SK-N-SH (cell line): Measurements from ENCODE around the gene UNC5B. TPM values are rescaled to one million over a fixed set of nuclear protein-coding genes. Genes with fewer than 3 reads are reported as not detected.

Source experiments
- CTCF ChIA-PET: fragments of 300-600, 350-600 bp; formaldehyde crosslinking; extraction: SDS; loops from one replicate; lab custom pipeline; 2021; lab: Yijun Ruan, JAX
- POLR2A ChIA-PET: fragments of 350-600 bp; sonication (Branson Sonifier 250); formaldehyde crosslinking; extraction: SDS; loops from one replicate; lab custom pipeline; 2020; ENCODE audit warnings: antibody characterized with exemption, inconsistent platforms; lab: Yijun Ruan, JAX
- DNase-seq: peaks from one replicate; pipeline ENCODE4 v3.0.0; 2012
- H2AFZ ChIP-seq: fragments of 200-600 bp; sonication (generic); 2 replicates; pipeline ENCODE4 v1.8.1; 2016; ENCODE audit warnings: antibody characterized with exemption, mild to moderate bottlenecking, low read depth
- H3F3A ChIP-seq: fragments of 200-600 bp; sonication (generic); replicated peaks from 2 replicates; pipeline ENCODE3; 2016; ENCODE audit warnings: antibody characterized with exemption, mild to moderate bottlenecking; ENCODE audit not compliant: insufficient read depth
- H3K27ac ChIP-seq, 2 experiments: fragments of 200-500 bp in 1 of 2; fragments of 200-600 bp in 1 of 2; sonication (Bioruptor generic) in 1 of 2; sonication (generic), shearing (Covaris generic) in 1 of 2; 2 replicates each; pipeline versions ENCODE4 v1.5.1 to v1.6.1; 2014 to 2016; ENCODE audit warnings: low read depth in 2 of 2, inconsistent platforms in 1 of 2, low read length in 1 of 2, mild to moderate bottlenecking in 1 of 2, mixed read lengths in 1 of 2
- H3K27me3 ChIP-seq: fragments of 200-600 bp; sonication (generic), shearing (Covaris generic); 2 replicates; pipeline ENCODE4 v1.6.1; 2016; ENCODE audit warnings: mixed run types; ENCODE audit not compliant: insufficient read depth
- H3K36me3 ChIP-seq, 2 experiments: fragments of 200-500 bp in 1 of 2; fragments of 200-600 bp in 1 of 2; sonication (Bioruptor generic) in 1 of 2; sonication (generic) in 1 of 2; replicated peaks in 1 of 2; 2 replicates each; pipeline versions ENCODE3 to v1.5.1; 2014 to 2016; ENCODE audit warnings: low read length in 1 of 2, mild to moderate bottlenecking in 1 of 2; ENCODE audit not compliant: insufficient read depth in 2 of 2, control insufficient read depth in 1 of 2
- H3K4me1 ChIP-seq, 2 experiments: fragments of 200-500 bp in 1 of 2; fragments of 200-600 bp in 1 of 2; sonication (Bioruptor generic) in 1 of 2; sonication (generic), shearing (Covaris generic) in 1 of 2; 2 replicates each; pipeline versions ENCODE4 v1.5.1 to v1.6.1; 2014 to 2016; ENCODE audit warnings: low read depth in 1 of 2, low read length in 1 of 2, mixed run types in 1 of 2; ENCODE audit not compliant: insufficient read depth in 2 of 2, control insufficient read depth in 1 of 2
- H3K4me2 ChIP-seq: fragments of 200-600 bp; sonication (generic), shearing (Covaris generic); 2 replicates; pipeline ENCODE4 v1.6.1; 2017; ENCODE audit warnings: mixed run types
- H3K4me3 ChIP-seq, 2 experiments: fragments of 200-500 bp in 1 of 2; fragments of 200-600 bp in 1 of 2; sonication (Bioruptor generic) in 1 of 2; sonication (generic), shearing (Covaris generic) in 1 of 2; 2 replicates each; pipeline versions ENCODE4 v1.5.1 to v1.8.1; 2014 to 2016; ENCODE audit warnings: low read depth in 2 of 2, inconsistent platforms in 1 of 2, low read length in 1 of 2, mild to moderate bottlenecking in 1 of 2, mixed read lengths in 1 of 2, moderate library complexity in 1 of 2
- H3K79me2 ChIP-seq: fragments of 200-600 bp; sonication (generic); 2 replicates; pipeline ENCODE4 v1.8.1; 2017; ENCODE audit warnings: mild to moderate bottlenecking; ENCODE audit not compliant: insufficient read depth
- H3K9ac ChIP-seq: fragments of 200-600 bp; sonication (generic); 2 replicates; pipeline ENCODE4 v1.6.1; 2017; ENCODE audit warnings: mixed run types
- H3K9me2 ChIP-seq: fragments of 200-600 bp; sonication (generic); 2 replicates; pipeline ENCODE4 v1.6.1; 2017; ENCODE audit warnings: mixed run types
- H3K9me3 ChIP-seq: fragments of 200-600 bp; sonication (generic); 2 replicates; pipeline ENCODE4 v1.6.1; 2017; ENCODE audit warnings: mixed run types, mild to moderate bottlenecking, moderate library complexity
- H4K20me1 ChIP-seq: fragments of 200-600 bp; sonication (generic); 2 replicates; pipeline ENCODE4 v1.6.1; 2017; ENCODE audit warnings: mild to moderate bottlenecking, mixed run types; ENCODE audit not compliant: insufficient read depth
- FOSL2 ChIP-seq: IDR thresholded peaks from 2 replicates; pipeline ENCODE4 v1.4.0; 2012; ENCODE audit warnings: low read depth, mild to moderate bottlenecking, moderate library complexity, borderline replicate concordance
- RCOR1 ChIP-seq: fragments of 150-350 bp; IDR thresholded peaks from 2 replicates; pipeline ENCODE4 v1.6.1; 2017; ENCODE audit warnings: antibody characterized with exemption, low read length
- RFX5 ChIP-seq: IDR thresholded peaks from 2 replicates; pipeline ENCODE4 v1.6.1; 2012; ENCODE audit warnings: mild to moderate bottlenecking, improper control_type of control experiment, low read length
- RXRA ChIP-seq: IDR thresholded peaks from 2 replicates; pipeline ENCODE4 v1.4.0; 2012; ENCODE audit warnings: low read depth, mild to moderate bottlenecking, borderline replicate concordance
- TAF1 ChIP-seq: IDR thresholded peaks from 2 replicates; pipeline ENCODE4 v1.6.1; 2012; ENCODE audit warnings: low read depth, mild to moderate bottlenecking, low read length, moderate library complexity, borderline replicate concordance
- TCF12 ChIP-seq: IDR thresholded peaks from 2 replicates; pipeline ENCODE4 v1.4.0; 2012
- WGBS: methylation state at CpG from one replicate; pipeline ENCODE4 v1.1.6; 2017; ENCODE audit warnings: low lambda C conversion rate; 5-methylcytosine and 5-hydroxymethylcytosine counted together
- polyA plus RNA-seq, 3 experiments: library from polyadenylated mRNA; depleted of rRNA; stranded (reverse); fragments of >200 nt; gene quantifications; 2 replicates each; pipeline ENCODE4 v1.2.3, GENCODE V29; 2012
- TF ChIP-seq, protein P1 (sequence below): IDR thresholded peaks from 2 replicates; pipeline ENCODE4 v1.4.0; 2012; ENCODE audit warnings: low read depth
- TF ChIP-seq, protein P2 (sequence below): IDR thresholded peaks from 2 replicates; pipeline ENCODE4 v1.6.1; 2012; ENCODE audit warnings: mild to moderate bottlenecking, low read depth, low read length, moderate library complexity
- TF ChIP-seq, protein P3 (sequence below): fragments of 150-350 bp; IDR thresholded peaks from 2 replicates; pipeline ENCODE4 v1.6.1; 2017; ENCODE audit warnings: antibody characterized with exemption, low read length, low read depth, borderline replicate concordance

The UNC5B gene
- polyA plus RNA-seq, 1 of the 3 experiments (the other 2 are of a cell fraction), result 13.8 TPM

DNA sequence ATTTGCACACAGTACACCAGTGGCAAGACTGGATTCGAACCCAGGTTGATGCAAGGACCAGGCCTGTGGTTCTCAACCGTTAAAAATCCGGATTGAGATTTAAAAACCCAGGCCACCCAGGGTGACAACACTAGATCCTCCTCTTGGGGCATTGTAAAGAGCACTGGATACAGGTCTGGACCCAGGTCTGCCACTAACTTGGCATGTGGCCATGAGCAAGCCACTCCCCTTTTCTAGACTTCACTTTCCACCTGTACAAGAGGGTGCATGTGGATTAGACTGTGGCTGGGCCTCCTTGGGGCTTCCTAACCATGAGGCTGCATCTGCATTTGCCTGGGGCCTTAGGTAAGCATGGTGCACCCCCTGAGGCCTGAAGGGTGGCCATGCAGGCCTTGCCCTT is 85.0 kb downstream of the UNC5B start:
- H3F3A ChIP-seq, result peaks cover 3% of the 10 kb centered on the region
- no peaks in the 10 kb centered on the region for H3K9me2 ChIP-seq
- peaks cover 27 to 58% of the 10 kb centered on the region in 2 experiments for H3K36me3 ChIP-seq
- H3K4me2 ChIP-seq, result no peak overlapping the region
- no peak overlapping the region for H3K9ac ChIP-seq
- H3K4me3 ChIP-seq, result no peak overlapping the region
- 89% methylated on average over 3 of the region's 3 CpGs for WGBS
- TF ChIP-seq FOSL2 (no peak), TAF1 (no peak), RXRA (no peak), RFX5 (no peak)
- TF ChIP-seq, protein P1, sequence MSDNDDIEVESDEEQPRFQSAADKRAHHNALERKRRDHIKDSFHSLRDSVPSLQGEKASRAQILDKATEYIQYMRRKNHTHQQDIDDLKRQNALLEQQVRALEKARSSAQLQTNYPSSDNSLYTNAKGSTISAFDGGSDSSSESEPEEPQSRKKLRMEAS, result no peak
- TF ChIP-seq, protein P2, sequence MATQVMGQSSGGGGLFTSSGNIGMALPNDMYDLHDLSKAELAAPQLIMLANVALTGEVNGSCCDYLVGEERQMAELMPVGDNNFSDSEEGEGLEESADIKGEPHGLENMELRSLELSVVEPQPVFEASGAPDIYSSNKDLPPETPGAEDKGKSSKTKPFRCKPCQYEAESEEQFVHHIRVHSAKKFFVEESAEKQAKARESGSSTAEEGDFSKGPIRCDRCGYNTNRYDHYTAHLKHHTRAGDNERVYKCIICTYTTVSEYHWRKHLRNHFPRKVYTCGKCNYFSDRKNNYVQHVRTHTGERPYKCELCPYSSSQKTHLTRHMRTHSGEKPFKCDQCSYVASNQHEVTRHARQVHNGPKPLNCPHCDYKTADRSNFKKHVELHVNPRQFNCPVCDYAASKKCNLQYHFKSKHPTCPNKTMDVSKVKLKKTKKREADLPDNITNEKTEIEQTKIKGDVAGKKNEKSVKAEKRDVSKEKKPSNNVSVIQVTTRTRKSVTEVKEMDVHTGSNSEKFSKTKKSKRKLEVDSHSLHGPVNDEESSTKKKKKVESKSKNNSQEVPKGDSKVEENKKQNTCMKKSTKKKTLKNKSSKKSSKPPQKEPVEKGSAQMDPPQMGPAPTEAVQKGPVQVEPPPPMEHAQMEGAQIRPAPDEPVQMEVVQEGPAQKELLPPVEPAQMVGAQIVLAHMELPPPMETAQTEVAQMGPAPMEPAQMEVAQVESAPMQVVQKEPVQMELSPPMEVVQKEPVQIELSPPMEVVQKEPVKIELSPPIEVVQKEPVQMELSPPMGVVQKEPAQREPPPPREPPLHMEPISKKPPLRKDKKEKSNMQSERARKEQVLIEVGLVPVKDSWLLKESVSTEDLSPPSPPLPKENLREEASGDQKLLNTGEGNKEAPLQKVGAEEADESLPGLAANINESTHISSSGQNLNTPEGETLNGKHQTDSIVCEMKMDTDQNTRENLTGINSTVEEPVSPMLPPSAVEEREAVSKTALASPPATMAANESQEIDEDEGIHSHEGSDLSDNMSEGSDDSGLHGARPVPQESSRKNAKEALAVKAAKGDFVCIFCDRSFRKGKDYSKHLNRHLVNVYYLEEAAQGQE, result no peak
- POLR2A ChIA-PET, result no interaction called here
- peaks cover 16% of the 10 kb centered on the region for H4K20me1 ChIP-seq
- no peaks in the 10 kb centered on the region for H3K79me2 ChIP-seq
- H3K27me3 ChIP-seq, result no peaks in the 10 kb centered on the region
- H3K27ac ChIP-seq, result no peak overlapping the region; a peak in 1 of 4 replicates
- CTCF ChIA-PET, result interaction anchor here (0.8 to 1.6 kb wide), 3 partner anchors 12 to 394 kb away, joined by 4 read pairs; no protein-coding TSS in a partner anchor
- H3K4me1 ChIP-seq, result peaks cover 0 to 4% of the 10 kb centered on the region in 2 experiments; a peak in 1 of 4 replicates
- DNase-seq, result no peak
- no peak overlapping the region for H2AFZ ChIP-seq
- no peaks in the 10 kb centered on the region for H3K9me3 ChIP-seq

DNA sequence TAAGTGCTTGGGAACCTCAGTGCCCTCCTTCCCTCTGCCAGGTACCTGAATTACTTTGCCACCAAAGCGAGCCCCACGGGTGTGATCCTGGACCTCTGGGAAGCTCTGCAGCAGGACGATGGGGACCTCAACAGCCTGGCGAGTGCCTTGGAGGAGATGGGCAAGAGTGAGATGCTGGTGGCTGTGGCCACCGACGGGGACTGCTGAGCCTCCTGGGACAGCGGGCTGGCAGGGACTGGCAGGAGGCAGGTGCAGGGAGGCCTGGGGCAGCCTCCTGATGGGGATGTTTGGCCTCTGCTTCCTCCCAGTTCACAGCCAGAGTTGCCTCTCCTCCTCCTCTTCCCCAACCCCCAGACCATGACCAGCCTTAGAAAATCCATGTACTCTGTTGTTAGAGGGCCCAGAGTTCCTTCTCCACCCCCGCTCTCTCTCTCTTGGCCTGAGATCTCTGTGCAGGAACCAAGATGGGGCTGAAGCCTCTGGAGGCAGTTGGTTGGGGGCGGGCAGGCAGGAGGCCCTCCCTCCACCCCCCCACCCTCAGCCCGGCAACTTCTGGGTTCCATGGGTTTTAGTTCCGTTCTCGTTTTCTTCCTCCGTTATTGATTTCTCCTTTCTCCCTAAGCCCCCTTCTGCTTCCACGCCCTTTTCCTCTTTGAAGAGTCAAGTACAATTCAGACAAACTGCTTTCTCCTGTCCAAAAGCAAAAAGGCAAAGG is 86.9 kb downstream of the UNC5B start:
- 91% methylated on average over 10 of the region's 14 CpGs for WGBS
- Histone ChIP-seq H3K4me1 (peaks cover 0 to 4% of the 10 kb centered on the region in 2 experiments; a peak in 1 of 4 replicates), H3K36me3 (peaks cover 18 to 41% of the 10 kb centered on the region in 2 experiments), H3K4me3 (no peak overlapping the region), H4K20me1 (peaks cover 20% of the 10 kb centered on the region), H2AFZ (no peak overlapping the region), H3F3A (peaks cover 3% of the 10 kb centered on the region), H3K79me2 (no peaks in the 10 kb centered on the region), H3K9me3 (no peaks in the 10 kb centered on the region)
- no peak for DNase-seq
- POLR2A ChIA-PET, result no interaction called here
- TF ChIP-seq, protein P3, sequence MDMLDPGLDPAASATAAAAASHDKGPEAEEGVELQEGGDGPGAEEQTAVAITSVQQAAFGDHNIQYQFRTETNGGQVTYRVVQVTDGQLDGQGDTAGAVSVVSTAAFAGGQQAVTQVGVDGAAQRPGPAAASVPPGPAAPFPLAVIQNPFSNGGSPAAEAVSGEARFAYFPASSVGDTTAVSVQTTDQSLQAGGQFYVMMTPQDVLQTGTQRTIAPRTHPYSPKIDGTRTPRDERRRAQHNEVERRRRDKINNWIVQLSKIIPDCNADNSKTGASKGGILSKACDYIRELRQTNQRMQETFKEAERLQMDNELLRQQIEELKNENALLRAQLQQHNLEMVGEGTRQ, result no peak
- TF ChIP-seq TCF12 (no peak), RFX5 (no peak), RCOR1 (no peak)
- TF ChIP-seq, all 33 proteins: peak for 0
- no peaks in the 10 kb centered on the region for H3K9me2 ChIP-seq
- no peaks in the 10 kb centered on the region for H3K27me3 ChIP-seq
- CTCF ChIA-PET, result interaction anchor here (1.2 to 1.3 kb wide), 2 partner anchors 29 to 396 kb away, joined by 3 to 5 read pairs; no protein-coding TSS in a partner anchor
- no peak overlapping the region for H3K4me2 ChIP-seq
- no peak overlapping the region; a peak in 1 of 4 replicates for H3K27ac ChIP-seq
- H3K9ac ChIP-seq, result no peak overlapping the region
